ENCODE measurements around the gene ACER3. TPM values are rescaled to one million over a fixed set of nuclear protein-coding genes. Genes with fewer than 3 reads are reported as not detected.
"Not testable (repeated sequence)": the region's sequence is repeated elsewhere in the genome, so short reads cannot be mapped to it uniquely, and the experiment has no call there.

The ACER3 gene
- total RNA-seq, 1 experiment from 2014 or later: 21.0 TPM

DNA sequence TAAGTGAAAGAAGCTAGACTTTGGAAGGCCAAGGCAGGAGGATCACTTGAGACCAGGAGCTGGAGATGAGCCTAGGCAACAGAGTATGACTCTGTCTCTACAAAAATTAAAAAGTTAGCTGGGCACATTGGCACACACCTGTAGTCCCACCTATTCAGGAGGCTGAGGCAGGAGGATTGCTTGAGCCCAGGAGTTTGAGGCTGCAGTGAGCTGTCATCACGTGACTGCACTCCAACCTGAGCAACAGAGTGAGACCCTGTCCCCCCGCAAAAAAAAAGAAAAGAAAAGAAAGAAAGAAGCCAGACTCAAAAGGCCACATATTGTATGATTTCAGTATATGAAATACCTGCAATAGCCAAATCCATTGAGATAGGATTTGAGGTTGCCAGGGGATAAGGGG is 198.2 kb downstream of the ACER3 start:
- Mint-ChIP-seq H3K4me1 (ENCODE audit: low read depth, unreplicated experiment) (peaks cover 25% of the 10 kb centered on the region), H3K27me3 (ENCODE audit: unreplicated experiment) (no peaks in the 10 kb centered on the region), H3K36me3 (ENCODE audit: insufficient read depth, unreplicated experiment) (peaks cover 5% of the 10 kb centered on the region), H3K4me3 (ENCODE audit: low read depth, unreplicated experiment) (no peak overlapping the region), H3K27ac (ENCODE audit: unreplicated experiment) (no peak overlapping the region), H3K9me3 (ENCODE audit: low read depth, unreplicated experiment) (peaks cover 2% of the 10 kb centered on the region)
- CTCF ChIA-PET: interaction anchor here (1.8 kb wide), 1 partner anchor 32 kb away, joined by 5 read pairs; no protein-coding TSS in a partner anchor
- TF ChIP-seq CTCF (IDR thresholded peaks at IDR 0.05; ENCODE audit: unreplicated experiment): no peak
- intact Hi-C loops (cut with micrococcal nuclease; ENCODE audit: unreplicated experiment): no loop called here
- no TSS peak for BruUV-seq (replicated peaks)
- DNase-seq: no peak

DNA sequence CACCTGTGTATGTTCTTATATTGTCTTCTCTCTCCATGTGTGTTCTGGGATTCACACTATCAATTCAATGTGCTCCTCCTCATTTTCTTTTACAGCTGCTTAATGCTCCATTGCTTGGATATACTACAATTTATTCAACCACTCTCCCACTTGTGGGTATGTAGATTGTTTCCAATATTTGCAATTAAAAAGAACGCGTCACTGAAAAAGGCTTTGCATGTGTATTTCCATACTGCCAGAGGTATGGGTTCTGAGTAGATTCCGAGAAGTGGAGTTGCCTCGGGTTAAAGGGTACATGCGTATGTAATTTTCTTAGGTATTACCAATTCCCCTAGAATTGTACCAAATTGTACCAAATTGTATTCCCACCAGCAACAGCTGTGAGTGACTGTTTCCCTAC is 199.1 kb downstream of the ACER3 start:
- peaks cover 29% of the 10 kb centered on the region for H3K4me1 Mint-ChIP-seq (ENCODE audit: low read depth, unreplicated experiment)
- CTCF ChIA-PET: no interaction called here

GRCh38 chr11:77060234-77060633 is 199.5 kb downstream of the ACER3 start:
- peak overlapping the region; percentile 14 for H3K27ac Mint-ChIP-seq (ENCODE audit: unreplicated experiment)
- H3K36me3 Mint-ChIP-seq (ENCODE audit: insufficient read depth, unreplicated experiment): peaks cover 5% of the 10 kb centered on the region
- no peaks in the 10 kb centered on the region for H3K27me3 Mint-ChIP-seq (ENCODE audit: unreplicated experiment)
- CTCF ChIA-PET: no interaction called here
- H3K4me1 Mint-ChIP-seq (ENCODE audit: low read depth, unreplicated experiment): peaks cover 33% of the 10 kb centered on the region
- DNase-seq: no peak
- TF ChIP-seq CTCF (IDR thresholded peaks at IDR 0.05; ENCODE audit: unreplicated experiment): no peak
- H3K9me3 Mint-ChIP-seq (ENCODE audit: low read depth, unreplicated experiment): peaks cover 2% of the 10 kb centered on the region
- no peak overlapping the region for H3K4me3 Mint-ChIP-seq (ENCODE audit: low read depth, unreplicated experiment)
- intact Hi-C loops (cut with micrococcal nuclease; ENCODE audit: unreplicated experiment): no loop called here
- no TSS peak for BruUV-seq (replicated peaks)

More for the DNA sequence above, 199.1 kb downstream of the ACER3 start:
- peaks cover 2% of the 10 kb centered on the region for H3K9me3 Mint-ChIP-seq (ENCODE audit: low read depth, unreplicated experiment)
- H3K4me3 Mint-ChIP-seq (ENCODE audit: low read depth, unreplicated experiment): no peak overlapping the region
- peaks cover 5% of the 10 kb centered on the region for H3K36me3 Mint-ChIP-seq (ENCODE audit: insufficient read depth, unreplicated experiment)
- no peak for DNase-seq
- H3K27me3 Mint-ChIP-seq (ENCODE audit: unreplicated experiment): no peaks in the 10 kb centered on the region
- TF ChIP-seq CTCF (IDR thresholded peaks at IDR 0.05; ENCODE audit: unreplicated experiment): no peak
- intact Hi-C loops (cut with micrococcal nuclease; ENCODE audit: unreplicated experiment): no loop called here
- no TSS peak for BruUV-seq (replicated peaks)
- no peak overlapping the region for H3K27ac Mint-ChIP-seq (ENCODE audit: unreplicated experiment)

DNA sequence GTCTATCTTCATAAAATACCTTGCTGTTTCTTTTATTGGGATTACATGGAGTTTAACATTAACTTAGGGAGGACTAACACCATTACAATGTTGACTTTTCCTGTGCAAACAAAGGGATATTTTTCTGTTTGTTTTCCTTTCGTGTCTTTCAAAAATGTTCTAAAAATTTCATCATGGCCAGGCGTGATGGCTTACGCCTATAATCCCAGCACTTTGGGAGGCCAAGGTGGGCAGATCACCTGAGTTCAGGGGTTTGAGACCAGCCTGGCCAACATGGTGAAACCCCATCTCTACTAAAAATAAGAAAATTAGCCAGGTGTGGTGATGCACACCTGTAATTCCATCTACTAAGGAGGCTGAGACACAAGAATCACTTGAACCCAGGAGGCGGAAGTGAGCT is 200.5 kb downstream of the ACER3 start:
- CTCF ChIA-PET: interaction anchor here (3.0 kb wide), 1 partner anchor 29 kb away, joined by 71 read pairs; no protein-coding TSS in a partner anchor
- H3K9me3 Mint-ChIP-seq (ENCODE audit: low read depth, unreplicated experiment); H3K4me3 Mint-ChIP-seq (ENCODE audit: low read depth, unreplicated experiment); H3K27me3 Mint-ChIP-seq (ENCODE audit: unreplicated experiment); intact Hi-C loops (cut with micrococcal nuclease; ENCODE audit: unreplicated experiment); BruUV-seq (replicated peaks); DNase-seq: not testable (repeated sequence)
- peaks cover 10% of the 10 kb centered on the region for H3K36me3 Mint-ChIP-seq (ENCODE audit: insufficient read depth, unreplicated experiment)
- peaks cover 42% of the 10 kb centered on the region for H3K4me1 Mint-ChIP-seq (ENCODE audit: low read depth, unreplicated experiment)
- peak overlapping the region; percentile 14 for H3K27ac Mint-ChIP-seq (ENCODE audit: unreplicated experiment)

GRCh38 chr11:77062924-77063323 is 202.2 kb downstream of the ACER3 start:
- Mint-ChIP-seq H3K27me3 (ENCODE audit: unreplicated experiment) (no peaks in the 10 kb centered on the region), H3K9me3 (ENCODE audit: low read depth, unreplicated experiment) (peaks cover 2% of the 10 kb centered on the region), H3K4me3 (ENCODE audit: low read depth, unreplicated experiment) (no peak overlapping the region), H3K4me1 (ENCODE audit: low read depth, unreplicated experiment) (peaks cover 50% of the 10 kb centered on the region), H3K27ac (ENCODE audit: unreplicated experiment) (peak overlapping the region; percentile 36), H3K36me3 (ENCODE audit: insufficient read depth, unreplicated experiment) (peaks cover 27% of the 10 kb centered on the region)
- no TSS peak for BruUV-seq (replicated peaks)
- no peak for TF ChIP-seq CTCF (IDR thresholded peaks at IDR 0.05; ENCODE audit: unreplicated experiment)
- CTCF ChIA-PET: interaction anchor here (0.6 to 3.0 kb wide), 8 partner anchors 10 to 142 kb away, joined by 3 to 71 read pairs (median 5); no protein-coding TSS in a partner anchor
- intact Hi-C loops (cut with micrococcal nuclease; ENCODE audit: unreplicated experiment): loop anchor here (1.0 kb wide), 1 partner anchor 28 kb away; no protein-coding TSS in a partner anchor
- DNase-seq: peak; percentile 32
